OCI-LY3 (cell line): ENCODE measurements around the gene MCTS1.
A peak's percentile ranks its signal among the peaks of the same experiment; 100 is the strongest.

Source experiments
- H2AFZ ChIP-seq: fragments of 200-600, 300-600 bp; shearing (Covaris generic); 2 replicates; pipeline ENCODE4 v1.6.0; 2014; ENCODE audit warnings: antibody characterized with exemption, low read depth, low read length
- H3K27ac ChIP-seq: fragments of 200-600, 300-600 bp; sonication (generic); 2 replicates; pipeline ENCODE4 v1.5.1; 2014; ENCODE audit warnings: mild to moderate bottlenecking, low read length, moderate library complexity, mixed read lengths
- H3K27me3 ChIP-seq: fragments of 200-600, 300-600 bp; sonication (generic); 2 replicates; pipeline ENCODE4 v1.6.1; 2014; ENCODE audit warnings: low read depth, low read length, mixed read lengths
- H3K36me3 ChIP-seq: fragments of 200-600, 300-600 bp; sonication (generic); replicated peaks from 2 replicates; pipeline ENCODE3; 2014; ENCODE audit warnings: low read depth, low read length, mixed read lengths
- H3K4me1 ChIP-seq: fragments of 300-600, 200-600 bp; sonication (generic); 2 replicates; pipeline ENCODE4 v1.6.1; 2014; ENCODE audit warnings: low read length, mixed read lengths
- H3K4me2 ChIP-seq: fragments of 200-600, 300-600 bp; sonication (generic); 2 replicates; pipeline ENCODE4 v1.6.1; 2014; ENCODE audit warnings: low read length, mixed read lengths
- H3K4me3 ChIP-seq: fragments of 300-600, 200-600 bp; sonication (generic); 2 replicates; pipeline ENCODE4 v1.5.1; 2014; ENCODE audit warnings: antibody characterized with exemption, mild to moderate bottlenecking, low read length, moderate library complexity
- H3K79me2 ChIP-seq: fragments of 300-600, 200-600 bp; shearing (Covaris generic); 2 replicates; pipeline ENCODE4 v1.6.1; 2014; ENCODE audit warnings: mild to moderate bottlenecking, low read length, mixed read lengths
- H3K9ac ChIP-seq: fragments of 300-600, 200-600 bp; shearing (Covaris generic); 2 replicates; pipeline ENCODE4 v1.6.0; 2014; ENCODE audit warnings: mild to moderate bottlenecking, low read length, moderate library complexity
- H3K9me3 ChIP-seq: fragments of 200-600, 300-600 bp; shearing (Covaris generic); 2 replicates; pipeline ENCODE4 v1.6.1; 2014; ENCODE audit warnings: low read length, mixed read lengths; ENCODE audit not compliant: insufficient read depth
- H4K20me1 ChIP-seq: fragments of 200-600, 300-600 bp; sonication (generic); 2 replicates; pipeline ENCODE4 v1.6.1; 2016; ENCODE audit warnings: low read length, mixed read lengths; ENCODE audit not compliant: insufficient read depth
- EZH2phosphoT487 ChIP-seq: fragments of 200-600 bp; shearing (Covaris generic); IDR thresholded peaks from 2 replicates; pipeline ENCODE4 v1.6.1; 2018; ENCODE audit warnings: antibody characterized with exemption, mixed run types, low read depth
- TF ChIP-seq, protein P1 (sequence below): fragments of 200-600, 300-600 bp; sonication (generic); IDR thresholded peaks from 2 replicates; pipeline ENCODE4 v1.5.1; 2014; ENCODE audit warnings: antibody characterized with exemption, low read length, low read depth

Gene MCTS1, protein sequence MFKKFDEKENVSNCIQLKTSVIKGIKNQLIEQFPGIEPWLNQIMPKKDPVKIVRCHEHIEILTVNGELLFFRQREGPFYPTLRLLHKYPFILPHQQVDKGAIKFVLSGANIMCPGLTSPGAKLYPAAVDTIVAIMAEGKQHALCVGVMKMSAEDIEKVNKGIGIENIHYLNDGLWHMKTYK

DNA sequence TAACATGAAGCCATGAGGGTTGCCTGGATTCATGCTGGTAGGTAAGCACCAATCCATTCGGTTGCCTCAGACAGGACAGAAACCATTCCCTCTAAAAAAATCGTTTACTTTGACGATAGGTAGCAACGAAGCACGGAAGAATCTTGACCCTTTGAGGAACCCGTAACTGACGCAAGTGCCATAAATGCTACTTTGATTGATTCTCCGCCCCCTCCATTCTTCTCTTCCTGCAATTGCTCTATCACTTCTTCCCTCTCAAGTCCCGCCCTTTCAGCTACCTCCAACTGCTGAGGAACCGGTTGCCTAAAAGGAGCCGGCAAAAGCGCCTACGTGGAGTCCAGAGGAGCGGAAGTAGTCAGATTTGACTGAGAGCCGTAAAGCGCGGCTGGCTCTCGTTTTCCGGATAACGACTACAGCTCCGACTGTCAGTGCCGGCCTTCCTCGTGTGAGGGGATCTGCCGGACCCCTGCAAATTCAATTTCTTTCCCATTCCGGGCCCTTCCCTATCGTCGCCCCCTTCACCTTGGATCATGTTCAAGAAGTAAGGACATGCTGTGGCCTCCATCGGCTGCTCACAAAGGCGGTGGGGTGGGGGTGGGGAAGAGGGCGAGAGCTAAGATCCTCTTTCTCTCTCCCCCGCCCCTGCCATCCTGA is at the start of gene MCTS1:
MCTS1 (plus strand) TSS at position 395 of the 654 bp plus-strand sequence; CDS start at position 531, 136 bp downstream.
- no peaks in the 10 kb centered on the region for H4K20me1 ChIP-seq
- TF ChIP-seq EZH2phosphoT487 = no peak
- TF ChIP-seq, protein P1, sequence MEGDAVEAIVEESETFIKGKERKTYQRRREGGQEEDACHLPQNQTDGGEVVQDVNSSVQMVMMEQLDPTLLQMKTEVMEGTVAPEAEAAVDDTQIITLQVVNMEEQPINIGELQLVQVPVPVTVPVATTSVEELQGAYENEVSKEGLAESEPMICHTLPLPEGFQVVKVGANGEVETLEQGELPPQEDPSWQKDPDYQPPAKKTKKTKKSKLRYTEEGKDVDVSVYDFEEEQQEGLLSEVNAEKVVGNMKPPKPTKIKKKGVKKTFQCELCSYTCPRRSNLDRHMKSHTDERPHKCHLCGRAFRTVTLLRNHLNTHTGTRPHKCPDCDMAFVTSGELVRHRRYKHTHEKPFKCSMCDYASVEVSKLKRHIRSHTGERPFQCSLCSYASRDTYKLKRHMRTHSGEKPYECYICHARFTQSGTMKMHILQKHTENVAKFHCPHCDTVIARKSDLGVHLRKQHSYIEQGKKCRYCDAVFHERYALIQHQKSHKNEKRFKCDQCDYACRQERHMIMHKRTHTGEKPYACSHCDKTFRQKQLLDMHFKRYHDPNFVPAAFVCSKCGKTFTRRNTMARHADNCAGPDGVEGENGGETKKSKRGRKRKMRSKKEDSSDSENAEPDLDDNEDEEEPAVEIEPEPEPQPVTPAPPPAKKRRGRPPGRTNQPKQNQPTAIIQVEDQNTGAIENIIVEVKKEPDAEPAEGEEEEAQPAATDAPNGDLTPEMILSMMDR = no peak
- H3K36me3 ChIP-seq = no peaks in the 10 kb centered on the region
- H3K9ac ChIP-seq = peak within 1 kb of the TSS; percentile 99
- H2AFZ ChIP-seq = peak within 1 kb of the TSS; percentile 89
- peaks cover 29% of the 10 kb centered on the region for H3K79me2 ChIP-seq
- H3K27me3 ChIP-seq = no peaks in the 10 kb centered on the region
- no peaks in the 10 kb centered on the region for H3K9me3 ChIP-seq
- peak within 1 kb of the TSS; percentile 99 for H3K4me3 ChIP-seq
- H3K27ac ChIP-seq = peak within 1 kb of the TSS; percentile 91
- peak within 1 kb of the TSS; percentile 80 for H3K4me2 ChIP-seq
- peaks cover 6% of the 10 kb centered on the region for H3K4me1 ChIP-seq

DNA sequence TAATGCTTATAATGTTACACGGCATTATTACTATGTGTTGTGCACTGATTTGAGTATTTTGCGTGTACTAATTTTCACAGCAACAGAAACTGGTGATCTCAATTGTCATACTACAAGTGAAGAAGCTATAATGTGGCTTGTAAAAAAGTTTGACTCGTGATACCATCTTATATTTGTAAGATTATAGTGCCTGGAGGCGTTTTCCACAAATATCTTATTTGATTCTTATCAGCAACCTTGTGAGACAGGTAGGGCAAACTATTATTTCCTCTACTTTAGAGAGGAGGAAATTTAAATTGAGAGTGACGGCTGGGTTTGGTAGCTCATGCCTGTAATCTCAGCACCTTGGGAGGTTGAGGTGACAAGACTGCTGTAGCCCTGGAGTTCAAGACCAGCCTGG is 47.6 kb upstream of the MCTS1 start:
- H2AFZ ChIP-seq = no peak overlapping the region
- H3K4me1 ChIP-seq = peaks cover 11% of the 10 kb centered on the region
- no peaks in the 10 kb centered on the region for H4K20me1 ChIP-seq
- peaks cover 18% of the 10 kb centered on the region for H3K36me3 ChIP-seq
- peaks cover 30% of the 10 kb centered on the region for H3K79me2 ChIP-seq
- no peaks in the 10 kb centered on the region for H3K27me3 ChIP-seq
- H3K27ac ChIP-seq = no peak overlapping the region
- no peak overlapping the region for H3K4me3 ChIP-seq
- H3K9ac ChIP-seq = no peak overlapping the region
- H3K9me3 ChIP-seq = no peaks in the 10 kb centered on the region
- no peak overlapping the region for H3K4me2 ChIP-seq
- no peak for TF ChIP-seq EZH2phosphoT487
- TF ChIP-seq, protein P1 = no peak

DNA sequence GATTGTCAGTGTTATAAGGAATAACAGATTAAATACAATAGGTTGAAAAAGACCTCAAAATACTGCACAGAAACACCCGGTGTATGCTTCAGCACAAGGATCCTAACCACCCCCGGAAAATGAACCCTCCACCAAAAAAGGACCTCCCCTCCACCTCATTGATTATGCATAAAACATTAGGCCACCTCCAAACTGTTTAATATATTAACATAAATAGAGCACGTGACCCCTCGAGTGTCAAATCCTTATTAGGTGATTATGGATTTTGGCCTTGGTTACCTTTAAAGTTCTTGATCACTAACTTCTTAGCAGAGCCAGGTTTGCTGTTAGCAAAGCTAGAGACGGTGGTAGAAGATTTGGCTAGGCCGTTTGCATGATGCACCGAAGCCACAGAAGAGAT is 44.1 kb upstream of the MCTS1 start:
- H3K9ac ChIP-seq = peak overlapping the region; percentile 100
- H3K4me3 ChIP-seq = peak overlapping the region; percentile 100
- H3K4me2 ChIP-seq = peak overlapping the region; percentile 87
- no peaks in the 10 kb centered on the region for H3K9me3 ChIP-seq
- no peaks in the 10 kb centered on the region for H3K27me3 ChIP-seq
- 0 out of 2 replicates have a peak overlapping the region, but pooled peaks have one; percentile 74 for H2AFZ ChIP-seq
- H3K79me2 ChIP-seq = peaks cover 30% of the 10 kb centered on the region
- no peaks in the 10 kb centered on the region for H4K20me1 ChIP-seq
- H3K36me3 ChIP-seq = peaks cover 10% of the 10 kb centered on the region
- TF ChIP-seq, protein P1 = no peak
- H3K4me1 ChIP-seq = peaks cover 21% of the 10 kb centered on the region
- H3K27ac ChIP-seq = peak overlapping the region; percentile 95

DNA sequence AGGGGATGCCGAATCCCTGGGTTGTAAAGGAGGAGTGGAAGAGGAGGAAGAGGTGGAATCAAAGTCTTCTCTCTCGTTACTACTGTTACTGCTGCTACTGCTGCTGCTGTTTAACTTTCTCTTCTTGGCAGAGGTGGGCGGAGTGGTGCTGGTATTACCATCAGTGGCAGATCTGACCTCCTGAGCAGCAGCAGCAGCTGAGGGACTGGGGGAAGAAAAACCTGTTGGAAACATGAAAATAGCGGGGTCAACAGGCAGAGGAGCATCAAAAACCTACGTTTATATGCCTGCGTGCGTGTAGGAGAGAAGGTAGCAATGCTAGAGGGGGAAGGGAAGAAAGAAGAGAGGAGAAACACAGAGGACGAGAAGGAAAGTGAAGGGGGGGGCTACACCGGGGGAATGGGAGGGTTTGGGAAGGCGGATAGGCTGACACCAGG is 43.5 kb upstream of the MCTS1 start:
- Histone ChIP-seq H4K20me1 (no peaks in the 10 kb centered on the region), H3K9me3 (no peaks in the 10 kb centered on the region), H3K27me3 (no peaks in the 10 kb centered on the region), H3K9ac (peak overlapping the region; percentile 100), H3K79me2 (peaks cover 30% of the 10 kb centered on the region), H3K4me2 (peak overlapping the region; percentile 87), H3K4me3 (peak overlapping the region; percentile 100), H3K36me3 (peaks cover 10% of the 10 kb centered on the region), H3K4me1 (peaks cover 25% of the 10 kb centered on the region), H2AFZ (peak overlapping the region; percentile 74; the same call in 1 of the 2 replicates), H3K27ac (peak overlapping the region; percentile 95)
- TF ChIP-seq EZH2phosphoT487 = no peak
- TF ChIP-seq, protein P1 = no peak
